HepG2 (cell line): Measurements from ENCODE around the gene XPOT. TPM values are rescaled to one million over a fixed set of nuclear protein-coding genes. Genes with fewer than 3 reads are reported as not detected.
A peak's percentile ranks its signal among the peaks of the same experiment; 100 is the strongest.

Experiments
- GATAD1 ChIP-seq: IDR thresholded peaks from 2 replicates; pipeline ENCODE4 v1.6.1; 2016; ENCODE audit warnings: missing genetic modification reagents, missing compliant biosample characterization
- GZF1 ChIP-seq: sonication (generic); formaldehyde crosslinking; IDR thresholded peaks from 2 replicates; pipeline ENCODE4 v1.5.1; 2020; ENCODE audit warnings: mild to moderate bottlenecking, missing genetic modification reagents
- HNRNPLL ChIP-seq: fragments of 200-400 bp; formaldehyde crosslinking; IDR thresholded peaks from 2 replicates; pipeline ENCODE4 v1.6.1; 2017; ENCODE audit warnings: mild to moderate bottlenecking, low read depth, low read length; ENCODE audit not compliant: poor library complexity, severe bottlenecking
- MIER2 ChIP-seq: IDR thresholded peaks from 2 replicates; pipeline ENCODE4 v1.6.1; 2016; ENCODE audit warnings: missing biosample characterization, missing genetic modification reagents
- MLLT10 ChIP-seq: sonication (generic); formaldehyde crosslinking; IDR thresholded peaks from 2 replicates; pipeline ENCODE4 v1.4.0; 2020; ENCODE audit warnings: missing genetic modification reagents
- MTF1 ChIP-seq: sonication (generic); formaldehyde crosslinking; IDR thresholded peaks from 2 replicates; pipeline ENCODE4 v1.5.0; 2020; ENCODE audit warnings: missing genetic modification reagents
- ONECUT2 ChIP-seq: sonication (generic); formaldehyde crosslinking; IDR thresholded peaks from 2 replicates; pipeline ENCODE4 v1.4.0; 2020; ENCODE audit warnings: missing genetic modification reagents
- ZBTB7B ChIP-seq: sonication (generic); formaldehyde crosslinking; IDR thresholded peaks from 2 replicates; pipeline ENCODE4 v1.4.0; 2020; ENCODE audit warnings: missing genetic modification reagents
- ZNF121 ChIP-seq: sonication (generic); formaldehyde crosslinking; IDR thresholded peaks from 2 replicates; pipeline ENCODE4 v1.5.0; 2020; ENCODE audit warnings: mild to moderate bottlenecking, missing genetic modification reagents
- ZNF317 ChIP-seq: sonication (generic); formaldehyde crosslinking; IDR thresholded peaks from 2 replicates; pipeline ENCODE4 v1.5.0; 2020; ENCODE audit warnings: mild to moderate bottlenecking, missing genetic modification reagents
- ZNF543 ChIP-seq: sonication (generic); formaldehyde crosslinking; IDR thresholded peaks from 2 replicates; pipeline ENCODE4 v1.4.0; 2020; ENCODE audit warnings: mild to moderate bottlenecking, missing genetic modification reagents
- ZNF546 ChIP-seq: sonication (generic); formaldehyde crosslinking; conservative IDR thresholded peaks from 2 replicates; pipeline ENCODE4 v1.8.1; 2023; ENCODE audit warnings: mild to moderate bottlenecking, missing genetic modification reagents
- ZNF556 ChIP-seq: sonication (generic); formaldehyde crosslinking; IDR thresholded peaks from 2 replicates; pipeline ENCODE4 v1.4.0; 2020; ENCODE audit warnings: mild to moderate bottlenecking, missing genetic modification reagents, borderline replicate concordance
- ZNF558 ChIP-seq: sonication (generic); formaldehyde crosslinking; IDR thresholded peaks from 2 replicates; pipeline ENCODE4 v1.9.0; 2022; ENCODE audit warnings: mild to moderate bottlenecking, missing genetic modification reagents, borderline replicate concordance
- ZNF670 ChIP-seq: sonication (generic); formaldehyde crosslinking; IDR thresholded peaks from 2 replicates; pipeline ENCODE4 v1.8.0; 2022; ENCODE audit warnings: mild to moderate bottlenecking, missing genetic modification reagents, borderline replicate concordance
- polyA plus RNA-seq, 8 experiments: library from polyadenylated mRNA; depleted of rRNA in 3 of 8; stranded (reverse) in 7 of 8; unstranded in 1 of 8; fragments of >200 nt; fragmentation: Illumina TruSeq in 4 of 8; extraction: Trizol in 4 of 8; gene quantifications; 2 replicates each; pipeline versions ENCODE4 v1.2.1 to v1.2.3, GENCODE V29; 2011 to 2016; ENCODE audit warnings: low read depth in 4 of 8, missing spikeins in 1 of 8, mixed read lengths in 1 of 8; ENCODE audit not compliant: insufficient read depth in 1 of 8
- total RNA-seq, 5 experiments: library from RNA; depleted of rRNA; stranded (reverse); fragments of >200 nt; fragmentation: Illumina TruSeq; extraction: Trizol; gene quantifications; 2 replicates each; pipeline ENCODE4 v1.2.3, GENCODE V29; 2016; ENCODE audit warnings: low read depth in 1 of 5
- TF ChIP-seq, protein P1 (sequence below): IDR thresholded peaks from 2 replicates; pipeline ENCODE4 v1.6.1; 2016; ENCODE audit warnings: low read depth, missing genetic modification reagents, missing compliant biosample characterization
- TF ChIP-seq, protein P2 (sequence below): sonication (generic); formaldehyde crosslinking; IDR thresholded peaks from 2 replicates; pipeline ENCODE4 v1.4.0; 2020; ENCODE audit warnings: mild to moderate bottlenecking, missing genetic modification reagents
- TF ChIP-seq, protein P3 (sequence below): sonication (generic); formaldehyde crosslinking; IDR thresholded peaks from 2 replicates; pipeline ENCODE4 v1.4.0; 2020; ENCODE audit warnings: missing genetic modification reagents
- TF ChIP-seq, protein P4 (sequence below): sonication (generic); formaldehyde crosslinking; IDR thresholded peaks from 2 replicates; pipeline ENCODE4 v1.8.0; 2022; ENCODE audit warnings: mild to moderate bottlenecking, missing genetic modification reagents, moderate library complexity

The XPOT gene
- total and polyA plus RNA-seq, 2 of the 13 experiments (the other 11 are each of a cell fraction or from before 2014, with no cell fraction given) = 93.8 to 102 TPM

DNA sequence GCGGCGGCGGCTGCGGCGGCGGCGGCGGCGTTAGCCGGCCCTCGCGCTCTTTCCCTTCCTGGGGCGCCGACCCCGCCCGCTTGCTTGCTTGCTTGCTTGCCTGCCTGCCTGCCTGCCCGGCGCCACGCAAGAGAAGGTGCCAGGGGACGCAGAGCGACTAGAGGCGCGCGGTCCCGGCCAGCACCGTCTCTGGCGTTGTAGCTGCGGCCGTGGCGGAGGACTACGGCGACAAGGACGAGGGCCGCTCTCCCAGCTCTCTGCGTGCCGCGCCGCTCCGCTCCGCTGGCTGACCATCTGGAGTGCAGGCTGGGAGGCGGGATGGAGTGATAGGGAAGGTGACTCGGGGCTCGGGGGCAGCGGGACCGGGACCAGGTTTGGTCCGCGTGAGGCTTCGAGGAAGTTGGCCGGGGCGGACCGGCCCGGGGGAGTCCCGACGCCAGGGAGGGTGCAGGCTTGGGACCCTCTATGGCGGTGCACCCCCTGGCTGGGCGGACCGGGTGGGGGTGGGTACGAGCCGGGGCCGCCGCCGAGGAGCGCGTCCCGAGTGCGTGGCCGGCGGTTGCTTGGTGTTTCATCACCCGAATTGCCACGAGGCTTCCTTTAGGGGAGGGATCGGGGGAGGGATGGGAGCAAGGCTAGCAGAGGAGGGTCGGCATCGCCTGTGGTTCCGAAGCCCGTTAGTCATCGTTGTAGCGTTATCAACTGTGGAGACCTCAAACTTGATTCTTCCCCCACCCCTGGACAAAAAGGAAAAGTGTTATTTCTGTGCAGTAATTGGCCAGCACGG lies 471 bp downstream of the XPOT start (continued):
- TF ChIP-seq ZNF121 (peak; percentile 22; the same call in 1 of the 2 replicates), GZF1 (CRISPR knock-in tag) (no peak), ZNF317 (no peak), MLLT10 (CRISPR knock-in tag) (no peak), MIER2 (CRISPR knock-in tag) (no peak), ZNF556 (CRISPR knock-in tag) (peak; percentile 36; the same call in 1 of the 2 replicates), ZNF558 (CRISPR knock-in tag) (no peak; the same call in 1 of the 2 replicates), GATAD1 (CRISPR knock-in tag) (peak; percentile 32; the same call in 1 of the 2 replicates), HNRNPLL (peak; percentile 99), ZNF543 (CRISPR knock-in tag) (peak; percentile 69), ZNF546 (CRISPR knock-in tag) (peak; percentile 96), MTF1 (no peak), ONECUT2 (no peak), ZNF670 (CRISPR knock-in tag) (0 out of 2 replicates have a peak, but pooled peaks have one; percentile 81), ZBTB7B (CRISPR knock-in tag) (0 out of 2 replicates have a peak, but pooled peaks have one; percentile 19)
- TF ChIP-seq, protein P1, sequence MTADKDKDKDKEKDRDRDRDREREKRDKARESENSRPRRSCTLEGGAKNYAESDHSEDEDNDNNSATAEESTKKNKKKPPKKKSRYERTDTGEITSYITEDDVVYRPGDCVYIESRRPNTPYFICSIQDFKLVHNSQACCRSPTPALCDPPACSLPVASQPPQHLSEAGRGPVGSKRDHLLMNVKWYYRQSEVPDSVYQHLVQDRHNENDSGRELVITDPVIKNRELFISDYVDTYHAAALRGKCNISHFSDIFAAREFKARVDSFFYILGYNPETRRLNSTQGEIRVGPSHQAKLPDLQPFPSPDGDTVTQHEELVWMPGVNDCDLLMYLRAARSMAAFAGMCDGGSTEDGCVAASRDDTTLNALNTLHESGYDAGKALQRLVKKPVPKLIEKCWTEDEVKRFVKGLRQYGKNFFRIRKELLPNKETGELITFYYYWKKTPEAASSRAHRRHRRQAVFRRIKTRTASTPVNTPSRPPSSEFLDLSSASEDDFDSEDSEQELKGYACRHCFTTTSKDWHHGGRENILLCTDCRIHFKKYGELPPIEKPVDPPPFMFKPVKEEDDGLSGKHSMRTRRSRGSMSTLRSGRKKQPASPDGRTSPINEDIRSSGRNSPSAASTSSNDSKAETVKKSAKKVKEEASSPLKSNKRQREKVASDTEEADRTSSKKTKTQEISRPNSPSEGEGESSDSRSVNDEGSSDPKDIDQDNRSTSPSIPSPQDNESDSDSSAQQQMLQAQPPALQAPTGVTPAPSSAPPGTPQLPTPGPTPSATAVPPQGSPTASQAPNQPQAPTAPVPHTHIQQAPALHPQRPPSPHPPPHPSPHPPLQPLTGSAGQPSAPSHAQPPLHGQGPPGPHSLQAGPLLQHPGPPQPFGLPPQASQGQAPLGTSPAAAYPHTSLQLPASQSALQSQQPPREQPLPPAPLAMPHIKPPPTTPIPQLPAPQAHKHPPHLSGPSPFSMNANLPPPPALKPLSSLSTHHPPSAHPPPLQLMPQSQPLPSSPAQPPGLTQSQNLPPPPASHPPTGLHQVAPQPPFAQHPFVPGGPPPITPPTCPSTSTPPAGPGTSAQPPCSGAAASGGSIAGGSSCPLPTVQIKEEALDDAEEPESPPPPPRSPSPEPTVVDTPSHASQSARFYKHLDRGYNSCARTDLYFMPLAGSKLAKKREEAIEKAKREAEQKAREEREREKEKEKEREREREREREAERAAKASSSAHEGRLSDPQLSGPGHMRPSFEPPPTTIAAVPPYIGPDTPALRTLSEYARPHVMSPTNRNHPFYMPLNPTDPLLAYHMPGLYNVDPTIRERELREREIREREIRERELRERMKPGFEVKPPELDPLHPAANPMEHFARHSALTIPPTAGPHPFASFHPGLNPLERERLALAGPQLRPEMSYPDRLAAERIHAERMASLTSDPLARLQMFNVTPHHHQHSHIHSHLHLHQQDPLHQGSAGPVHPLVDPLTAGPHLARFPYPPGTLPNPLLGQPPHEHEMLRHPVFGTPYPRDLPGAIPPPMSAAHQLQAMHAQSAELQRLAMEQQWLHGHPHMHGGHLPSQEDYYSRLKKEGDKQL = no peak
- TF ChIP-seq, protein P2, sequence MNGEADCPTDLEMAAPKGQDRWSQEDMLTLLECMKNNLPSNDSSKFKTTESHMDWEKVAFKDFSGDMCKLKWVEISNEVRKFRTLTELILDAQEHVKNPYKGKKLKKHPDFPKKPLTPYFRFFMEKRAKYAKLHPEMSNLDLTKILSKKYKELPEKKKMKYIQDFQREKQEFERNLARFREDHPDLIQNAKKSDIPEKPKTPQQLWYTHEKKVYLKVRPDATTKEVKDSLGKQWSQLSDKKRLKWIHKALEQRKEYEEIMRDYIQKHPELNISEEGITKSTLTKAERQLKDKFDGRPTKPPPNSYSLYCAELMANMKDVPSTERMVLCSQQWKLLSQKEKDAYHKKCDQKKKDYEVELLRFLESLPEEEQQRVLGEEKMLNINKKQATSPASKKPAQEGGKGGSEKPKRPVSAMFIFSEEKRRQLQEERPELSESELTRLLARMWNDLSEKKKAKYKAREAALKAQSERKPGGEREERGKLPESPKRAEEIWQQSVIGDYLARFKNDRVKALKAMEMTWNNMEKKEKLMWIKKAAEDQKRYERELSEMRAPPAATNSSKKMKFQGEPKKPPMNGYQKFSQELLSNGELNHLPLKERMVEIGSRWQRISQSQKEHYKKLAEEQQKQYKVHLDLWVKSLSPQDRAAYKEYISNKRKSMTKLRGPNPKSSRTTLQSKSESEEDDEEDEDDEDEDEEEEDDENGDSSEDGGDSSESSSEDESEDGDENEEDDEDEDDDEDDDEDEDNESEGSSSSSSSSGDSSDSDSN (CRISPR knock-in tag) = peak; percentile 88
- TF ChIP-seq, protein P3, sequence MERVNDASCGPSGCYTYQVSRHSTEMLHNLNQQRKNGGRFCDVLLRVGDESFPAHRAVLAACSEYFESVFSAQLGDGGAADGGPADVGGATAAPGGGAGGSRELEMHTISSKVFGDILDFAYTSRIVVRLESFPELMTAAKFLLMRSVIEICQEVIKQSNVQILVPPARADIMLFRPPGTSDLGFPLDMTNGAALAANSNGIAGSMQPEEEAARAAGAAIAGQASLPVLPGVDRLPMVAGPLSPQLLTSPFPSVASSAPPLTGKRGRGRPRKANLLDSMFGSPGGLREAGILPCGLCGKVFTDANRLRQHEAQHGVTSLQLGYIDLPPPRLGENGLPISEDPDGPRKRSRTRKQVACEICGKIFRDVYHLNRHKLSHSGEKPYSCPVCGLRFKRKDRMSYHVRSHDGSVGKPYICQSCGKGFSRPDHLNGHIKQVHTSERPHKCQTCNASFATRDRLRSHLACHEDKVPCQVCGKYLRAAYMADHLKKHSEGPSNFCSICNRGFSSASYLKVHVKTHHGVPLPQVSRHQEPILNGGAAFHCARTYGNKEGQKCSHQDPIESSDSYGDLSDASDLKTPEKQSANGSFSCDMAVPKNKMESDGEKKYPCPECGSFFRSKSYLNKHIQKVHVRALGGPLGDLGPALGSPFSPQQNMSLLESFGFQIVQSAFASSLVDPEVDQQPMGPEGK = peak; percentile 81
- TF ChIP-seq, protein P4, sequence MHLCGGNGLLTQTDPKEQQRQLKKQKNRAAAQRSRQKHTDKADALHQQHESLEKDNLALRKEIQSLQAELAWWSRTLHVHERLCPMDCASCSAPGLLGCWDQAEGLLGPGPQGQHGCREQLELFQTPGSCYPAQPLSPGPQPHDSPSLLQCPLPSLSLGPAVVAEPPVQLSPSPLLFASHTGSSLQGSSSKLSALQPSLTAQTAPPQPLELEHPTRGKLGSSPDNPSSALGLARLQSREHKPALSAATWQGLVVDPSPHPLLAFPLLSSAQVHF (CRISPR knock-in tag) = peak; percentile 79; the same call in 1 of the 2 replicates
